Measurements from ENCODE around the gene TOM1L1. TPM values are rescaled to one million over a fixed set of nuclear protein-coding genes. Genes with fewer than 3 reads are reported as not detected.

TOM1L1 gene
- total and polyA plus RNA-seq, 2 donors (not counting 1 experiment from before 2014, with no cell fraction given), result 34.5 to 34.7 TPM

GRCh38 chr17:54907376-54907775 lies 6.7 kb downstream of the TOM1L1 start:
- Histone ChIP-seq H4K20me1 (ENCODE audit: control insufficient read depth, extremely low read depth, insufficient read depth, low read length) (no peaks in the 10 kb centered on the region), H3K36me3 (ENCODE audit: control insufficient read depth, insufficient read depth, low read length) (no peaks in the 10 kb centered on the region), H2AFZ (ENCODE audit: low read length) (no peak overlapping the region), H3K27ac (ENCODE audit: insufficient read depth, low read length) (no peak overlapping the region), H3K27me3 (ENCODE audit: control insufficient read depth, insufficient read depth, low read length) (no peaks in the 10 kb centered on the region), H3K4me3 (replicated peaks in 1 of 4; ENCODE audit: control extremely low read depth in 1 of 4, insufficient read depth in 1 of 4, low read depth in 3 of 4, low read length in 4 of 4) (no peak overlapping the region), H3K9me3 (ENCODE audit: control insufficient read depth, insufficient read depth, low read depth, low read length) (no peaks in the 10 kb centered on the region), H3K4me2 (ENCODE audit: extremely low read depth, insufficient read depth, low read length) (no peak overlapping the region), H3K4me1 (ENCODE audit: control insufficient read depth, extremely low read depth, insufficient read depth, low read length) (no peaks in the 10 kb centered on the region), H3K79me2 (ENCODE audit: control insufficient read depth, insufficient read depth, low read length) (no peaks in the 10 kb centered on the region), H3K9ac (ENCODE audit: insufficient read depth, low read length) (no peak overlapping the region)
- TF ChIP-seq, protein P1, sequence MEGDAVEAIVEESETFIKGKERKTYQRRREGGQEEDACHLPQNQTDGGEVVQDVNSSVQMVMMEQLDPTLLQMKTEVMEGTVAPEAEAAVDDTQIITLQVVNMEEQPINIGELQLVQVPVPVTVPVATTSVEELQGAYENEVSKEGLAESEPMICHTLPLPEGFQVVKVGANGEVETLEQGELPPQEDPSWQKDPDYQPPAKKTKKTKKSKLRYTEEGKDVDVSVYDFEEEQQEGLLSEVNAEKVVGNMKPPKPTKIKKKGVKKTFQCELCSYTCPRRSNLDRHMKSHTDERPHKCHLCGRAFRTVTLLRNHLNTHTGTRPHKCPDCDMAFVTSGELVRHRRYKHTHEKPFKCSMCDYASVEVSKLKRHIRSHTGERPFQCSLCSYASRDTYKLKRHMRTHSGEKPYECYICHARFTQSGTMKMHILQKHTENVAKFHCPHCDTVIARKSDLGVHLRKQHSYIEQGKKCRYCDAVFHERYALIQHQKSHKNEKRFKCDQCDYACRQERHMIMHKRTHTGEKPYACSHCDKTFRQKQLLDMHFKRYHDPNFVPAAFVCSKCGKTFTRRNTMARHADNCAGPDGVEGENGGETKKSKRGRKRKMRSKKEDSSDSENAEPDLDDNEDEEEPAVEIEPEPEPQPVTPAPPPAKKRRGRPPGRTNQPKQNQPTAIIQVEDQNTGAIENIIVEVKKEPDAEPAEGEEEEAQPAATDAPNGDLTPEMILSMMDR (conservative IDR thresholded peaks at IDR 0.05 in 1 of 2, IDR thresholded peaks at IDR 0.05 in 1 of 2; ENCODE audit: low read depth in 1 of 2, low read length in 2 of 2), result no peak
- DNase-seq (ENCODE audit: low read depth in 2 of 2), result no peak

DNA sequence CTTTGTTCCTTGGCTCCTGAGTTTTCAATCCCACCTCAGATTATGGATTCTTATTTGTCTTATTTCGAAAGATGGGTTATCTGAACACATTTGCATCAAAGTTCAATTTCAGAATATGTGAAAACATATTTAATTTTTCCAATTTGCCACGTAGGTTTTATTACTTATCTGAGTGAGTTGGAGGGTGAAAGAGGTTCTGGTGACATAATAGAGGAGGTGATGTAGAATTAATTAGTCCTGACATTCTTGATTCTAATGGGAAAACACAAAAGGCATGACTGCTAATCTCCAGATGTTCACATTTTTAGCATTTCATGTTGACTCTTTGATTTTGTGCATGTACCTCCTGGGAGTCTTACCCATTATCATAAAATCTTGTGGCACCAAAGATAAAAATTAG lies 9.1 kb downstream of the TOM1L1 start:
- no peaks in the 10 kb centered on the region for H3K79me2 ChIP-seq (ENCODE audit: control insufficient read depth, insufficient read depth, low read length)
- no peak overlapping the region for H3K4me2 ChIP-seq (ENCODE audit: extremely low read depth, insufficient read depth, low read length)
- peaks cover 1% of the 10 kb centered on the region for H3K36me3 ChIP-seq (ENCODE audit: control insufficient read depth, insufficient read depth, low read length)
- no peaks in the 10 kb centered on the region for H3K4me1 ChIP-seq (ENCODE audit: control insufficient read depth, extremely low read depth, insufficient read depth, low read length)
- no peak for DNase-seq (ENCODE audit: low read depth in 2 of 2)
- no peak overlapping the region for H2AFZ ChIP-seq (ENCODE audit: low read length)
- TF ChIP-seq, protein P1 (conservative IDR thresholded peaks at IDR 0.05 in 1 of 2, IDR thresholded peaks at IDR 0.05 in 1 of 2; ENCODE audit: low read depth in 1 of 2, low read length in 2 of 2), result no peak
- TF ChIP-seq EZH2 (IDR thresholded peaks at IDR 0.05; ENCODE audit: low read length, missing control alignments), result no peak
- no peak overlapping the region for H3K4me3 ChIP-seq (replicated peaks in 1 of 4; ENCODE audit: control extremely low read depth in 1 of 4, insufficient read depth in 1 of 4, low read depth in 3 of 4, low read length in 4 of 4)
- no peaks in the 10 kb centered on the region for H4K20me1 ChIP-seq (ENCODE audit: control insufficient read depth, extremely low read depth, insufficient read depth, low read length)
- no peaks in the 10 kb centered on the region for H3K9me3 ChIP-seq (ENCODE audit: control insufficient read depth, insufficient read depth, low read depth, low read length)
- H3K9ac ChIP-seq (ENCODE audit: insufficient read depth, low read length), result no peak overlapping the region
- no peaks in the 10 kb centered on the region for H3K27me3 ChIP-seq (ENCODE audit: control insufficient read depth, insufficient read depth, low read length)
- no peak overlapping the region for H3K27ac ChIP-seq (ENCODE audit: insufficient read depth, low read length)

DNA sequence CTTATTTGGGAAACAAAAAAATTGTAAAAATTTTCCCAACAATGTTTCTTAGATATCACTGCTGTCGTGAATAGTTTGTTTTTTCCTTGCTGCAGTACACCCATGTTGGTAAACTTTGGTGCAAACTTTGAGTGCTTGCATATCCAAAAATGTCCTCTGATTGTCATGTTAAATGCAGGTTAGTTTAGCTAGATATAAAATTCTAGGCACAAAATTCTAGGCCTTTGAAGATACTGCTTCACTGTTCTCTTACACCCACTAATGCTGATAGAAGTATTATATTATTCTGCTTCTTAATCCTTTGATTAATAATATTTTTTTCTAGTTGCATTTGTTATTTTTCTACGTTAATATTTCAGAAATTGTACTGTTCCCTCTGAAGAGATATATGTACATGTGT lies 16.1 kb downstream of the TOM1L1 start:
- Histone ChIP-seq H3K4me1 (ENCODE audit: control insufficient read depth, extremely low read depth, insufficient read depth, low read length) (no peaks in the 10 kb centered on the region), H3K9ac (ENCODE audit: insufficient read depth, low read length) (no peak overlapping the region), H3K27ac (ENCODE audit: insufficient read depth, low read length) (no peak overlapping the region), H3K4me2 (ENCODE audit: extremely low read depth, insufficient read depth, low read length) (no peak overlapping the region), H3K36me3 (ENCODE audit: control insufficient read depth, insufficient read depth, low read length) (peaks cover 1% of the 10 kb centered on the region), H4K20me1 (ENCODE audit: control insufficient read depth, extremely low read depth, insufficient read depth, low read length) (no peaks in the 10 kb centered on the region), H2AFZ (ENCODE audit: low read length) (no peak overlapping the region), H3K27me3 (ENCODE audit: control insufficient read depth, insufficient read depth, low read length) (no peaks in the 10 kb centered on the region), H3K4me3 (replicated peaks in 1 of 4; ENCODE audit: control extremely low read depth in 1 of 4, insufficient read depth in 1 of 4, low read depth in 3 of 4, low read length in 4 of 4) (no peak overlapping the region), H3K9me3 (ENCODE audit: control insufficient read depth, insufficient read depth, low read depth, low read length) (no peaks in the 10 kb centered on the region), H3K79me2 (ENCODE audit: control insufficient read depth, insufficient read depth, low read length) (no peaks in the 10 kb centered on the region)
- TF ChIP-seq EZH2 (IDR thresholded peaks at IDR 0.05; ENCODE audit: low read length, missing control alignments), result no peak
- TF ChIP-seq, protein P1 (conservative IDR thresholded peaks at IDR 0.05 in 1 of 2, IDR thresholded peaks at IDR 0.05 in 1 of 2; ENCODE audit: low read depth in 1 of 2, low read length in 2 of 2), result no peak
- DNase-seq (ENCODE audit: low read depth in 2 of 2), result no peak
